Measurements from ENCODE around the gene EIF1B. TPM values are rescaled to one million over a fixed set of nuclear protein-coding genes. Genes with fewer than 3 reads are reported as not detected.

EIF1B gene
- total and polyA plus RNA-seq, 2 of the 13 experiments (the other 11 are each of a cell fraction or from before 2014, with no cell fraction given): 12.7 to 29.1 TPM

GRCh38 chr3:40358454-40358853, 48.9 kb downstream of the EIF1B start:
- ChIA-PET CTCF (ENCODE audit: low intra/inter-chr PET ratio, low total read pairs) (no interaction called here), POLR2A (no interaction called here)
- Histone ChIP-seq H2AFZ (ENCODE audit: low read length) (no peak overlapping the region), H3K4me3 (replicated peaks in 1 of 3; ENCODE audit: insufficient read depth in 1 of 3, low read depth in 2 of 3, low read length in 3 of 3) (no peak overlapping the region), H3K79me2 (ENCODE audit: insufficient read depth, low read length) (no peaks in the 10 kb centered on the region), H4K20me1 (ENCODE audit: insufficient read depth, low read length) (no peaks in the 10 kb centered on the region), H3K27ac (ENCODE audit: extremely low read length, insufficient read depth, low read length) (no peak overlapping the region), H3K36me3 (replicated peaks in 1 of 2; ENCODE audit: control insufficient read depth in 1 of 2, insufficient read depth in 2 of 2, low read length in 2 of 2) (no peaks in the 10 kb centered on the region), H3K9me3 (ENCODE audit: low read length) (no peaks in the 10 kb centered on the region), H3K9ac (ENCODE audit: insufficient read depth, low read depth, low read length) (no peak overlapping the region), H3K27me3 (ENCODE audit: control insufficient read depth in 1 of 2, insufficient read depth in 2 of 2, low read length in 2 of 2) (no peaks in the 10 kb centered on the region; a peak in 1 of 5 replicates), H3K4me1 (ENCODE audit: insufficient read depth, low read length) (no peaks in the 10 kb centered on the region), H3K4me2 (ENCODE audit: low read depth, low read length) (no peak overlapping the region)
- WGBS (ENCODE audit: low lambda C conversion rate): 0% methylated on average over 1 of the region's 1 CpG
- BruUV-seq (replicated peaks): no TSS peak
- in situ Hi-C loops (cut with HindIII; ENCODE audit: extremely low pct_ligation_motif_present, low pct_unique_long_range_greater_than_20kb): no loop called here
- FAIRE-seq (no peak), DNase-seq (ENCODE audit: low spot score) (no peak), ATAC-seq (no peak)
- intact Hi-C loops (cut with micrococcal nuclease; ENCODE audit: unreplicated experiment): no loop called here
- TF ChIP-seq ZNF605 (CRISPR knock-in tag; IDR thresholded peaks at IDR 0.05) (no peak), ZBTB4 (CRISPR knock-in tag; IDR thresholded peaks at IDR 0.05; ENCODE audit: borderline replicate concordance) (no peak), ELK4 (CRISPR knock-in tag; IDR thresholded peaks at IDR 0.05; ENCODE audit: borderline replicate concordance) (no peak), THAP9 (CRISPR knock-in tag; IDR thresholded peaks at IDR 0.05; ENCODE audit: borderline replicate concordance) (no peak), ZBED4 (CRISPR knock-in tag; IDR thresholded peaks at IDR 0.05; ENCODE audit: borderline replicate concordance) (no peak), ZNF205 (CRISPR knock-in tag; IDR thresholded peaks at IDR 0.05) (no peak), MYPOP (CRISPR knock-in tag; IDR thresholded peaks at IDR 0.05) (no peak), IRX3 (CRISPR knock-in tag; IDR thresholded peaks at IDR 0.05; ENCODE audit: borderline replicate concordance, low read depth) (no peak), KDM2A (CRISPR knock-in tag; IDR thresholded peaks at IDR 0.05; ENCODE audit: borderline replicate concordance, low read depth) (no peak), ZNF780A (CRISPR knock-in tag; IDR thresholded peaks at IDR 0.05) (no peak), ZNF235 (CRISPR knock-in tag; IDR thresholded peaks at IDR 0.05; ENCODE audit: borderline replicate concordance) (no peak), TGIF2 (CRISPR knock-in tag; IDR thresholded peaks at IDR 0.05) (no peak)

All from HepG2 (cell line).